Measurements from ENCODE around the gene C1orf167.
"Not testable (repeated sequence)": the region's sequence is repeated elsewhere in the genome, so short reads cannot be mapped to it uniquely, and the experiment has no call there.

Gene C1orf167

GRCh38 chr1:11802973-11803885 lies 41.2 kb downstream of the C1orf167 start:
- DNase-seq, result no peak

GRCh38 chr1:11803924-11804665 lies 42.1 kb downstream of the C1orf167 start:
- not testable (repeated sequence) for DNase-seq

- peak; percentile 74 for DNase-seq
Observed at GRCh38 chr1:11804666-11805421, 42.9 kb downstream of the C1orf167 start.

DNA sequence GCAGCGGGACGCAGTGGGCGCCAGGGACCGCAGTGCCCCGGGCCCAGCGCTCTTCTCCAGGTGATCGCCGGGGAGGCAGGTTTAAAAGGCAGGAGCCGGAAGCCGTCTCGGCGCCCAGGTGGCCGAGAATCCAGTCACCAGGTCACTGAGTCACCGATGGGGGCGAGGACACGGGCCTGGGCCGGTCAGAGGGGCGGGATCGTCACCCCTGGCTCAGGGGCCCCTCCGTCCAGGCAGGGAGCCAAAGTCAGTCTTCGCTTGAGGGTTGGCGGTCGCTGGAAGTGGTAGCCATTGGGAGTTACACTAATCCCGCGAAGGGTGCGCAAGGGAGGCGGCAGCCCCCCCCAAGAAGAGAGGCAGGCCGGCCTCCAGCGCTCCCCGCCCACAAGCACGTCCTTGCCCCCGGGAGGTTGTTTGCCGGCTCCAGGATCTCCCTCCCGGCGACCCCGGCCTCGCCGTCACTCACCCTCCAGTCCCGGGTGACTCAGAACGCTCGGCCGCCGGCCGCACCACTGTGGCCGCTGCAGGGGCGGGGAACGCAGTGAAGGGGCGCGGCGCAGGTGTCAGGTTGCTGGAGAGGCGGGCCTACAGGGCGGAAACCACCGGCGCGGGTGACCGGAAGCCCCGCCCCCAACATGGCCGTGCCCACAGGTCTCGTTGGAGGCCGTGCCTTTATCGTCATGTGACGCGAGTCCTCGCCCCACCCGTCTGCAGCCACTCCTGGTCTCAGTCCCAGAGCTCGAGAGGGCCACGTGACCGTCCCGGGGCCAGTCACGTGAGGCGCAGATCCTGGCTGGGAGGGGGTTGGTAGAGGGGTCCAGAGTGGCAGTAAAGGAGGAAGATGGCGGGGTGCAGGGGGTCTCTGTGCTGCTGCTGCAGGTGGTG lies 43.7 kb downstream of the C1orf167 start, which contains the start of the genes CLCN6 and MTHFR:
TSS of gene CLCN6 (plus strand) at position 770 of the 885 bp plus-strand sequence. CDS start at position 842, 72 bp downstream.
TSS of gene MTHFR (minus strand) at position 543 of the 885 bp plus-strand sequence. CDS start 2,848 bp downstream, outside the sequence.
- peak; percentile 99 for DNase-seq

GRCh38 chr1:11806307-11806936 lies 44.4 kb downstream of the C1orf167 start:
- DNase-seq, result no peak

- DNase-seq, result no peak
Observed at GRCh38 chr1:11807133-11807532, 45.1 kb downstream of the C1orf167 start.

GRCh38 chr1:11813021-11813420 lies 51.0 kb downstream of the C1orf167 start:
- no peak for DNase-seq

DNA sequence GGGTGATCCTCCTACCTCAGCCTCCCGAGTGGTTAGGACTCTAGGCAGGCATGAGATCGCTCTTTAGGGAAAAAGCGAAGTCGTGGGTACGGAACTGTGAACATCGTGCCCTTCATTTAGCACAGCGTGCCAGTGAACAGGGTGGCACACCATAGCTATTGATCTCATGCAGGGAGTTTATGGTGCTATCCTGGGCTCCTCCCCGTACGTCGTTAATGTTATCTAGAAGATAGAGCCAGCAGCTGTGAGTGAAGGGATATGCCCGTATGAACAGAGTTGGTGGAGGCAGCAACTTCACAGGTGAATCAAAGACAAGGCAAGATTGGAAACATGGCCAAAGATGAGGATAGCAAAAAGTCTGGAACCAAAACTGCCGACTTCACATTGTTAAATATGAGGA lies 55.2 kb downstream of the C1orf167 start:
- DNase-seq, result no peak

GRCh38 chr1:11822091-11822490 lies 60.1 kb downstream of the C1orf167 start:
- no peak for DNase-seq

DNA sequence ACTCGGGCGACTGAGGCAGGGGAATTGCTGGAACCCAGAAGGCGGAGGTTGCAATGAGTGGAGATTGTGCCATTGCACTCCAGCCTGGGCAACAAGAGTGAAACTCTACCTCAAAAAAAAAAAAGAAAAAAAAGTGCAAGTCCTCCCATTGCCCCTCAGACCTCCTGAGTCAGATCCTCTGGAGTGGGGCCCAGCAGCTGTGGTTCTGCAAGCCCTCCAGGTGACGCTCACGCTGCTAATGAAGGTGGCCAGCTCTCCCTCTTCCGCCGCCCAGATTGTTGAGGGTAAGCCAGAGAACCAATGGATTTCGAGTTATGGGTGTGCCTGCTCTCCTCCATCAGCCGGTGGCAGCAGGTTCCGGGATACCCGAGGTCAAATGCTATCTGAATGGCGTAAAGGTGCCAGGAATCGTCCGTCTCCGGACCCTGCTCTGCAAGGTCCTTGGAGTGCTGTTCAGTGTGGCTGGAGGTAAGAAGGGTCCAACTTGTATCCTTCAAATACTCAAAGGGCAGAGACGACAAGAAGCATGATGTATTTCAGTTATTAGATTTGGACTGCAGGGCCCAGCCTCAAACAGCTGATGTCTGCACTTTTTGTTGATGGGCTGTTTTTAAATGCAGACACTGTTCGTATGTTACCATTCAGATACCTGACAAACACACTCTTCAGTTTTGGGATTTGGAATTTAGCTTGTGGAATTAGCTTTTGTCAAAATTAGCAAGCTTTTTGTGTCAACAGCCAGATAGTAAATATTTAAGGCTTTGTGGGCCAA lies 61.6 kb downstream of the C1orf167 start:
- DNase-seq, result no peak

DNA sequence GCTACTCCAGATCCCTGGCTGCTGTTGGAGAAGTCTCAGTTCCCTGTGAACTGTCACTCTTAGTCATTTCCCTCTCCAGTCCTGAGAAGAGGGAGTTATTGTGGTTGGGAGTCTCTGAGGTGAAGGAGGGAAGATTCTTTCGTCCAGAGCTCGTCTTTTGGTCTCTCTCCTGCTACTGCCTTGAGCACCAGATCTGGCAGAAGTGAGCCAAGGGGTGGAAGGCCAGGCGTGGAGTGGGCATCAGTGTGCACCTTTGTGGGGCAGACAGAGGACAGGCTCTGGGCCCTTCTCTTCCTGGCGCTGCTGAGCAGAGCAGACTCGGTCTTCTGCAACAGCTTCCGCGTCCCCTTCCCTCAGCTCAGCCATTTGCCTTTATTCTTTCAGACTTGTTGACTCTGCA lies 63.1 kb downstream of the C1orf167 start:
- no peak for DNase-seq

- no peak for DNase-seq
Observed at GRCh38 chr1:11826946-11827345, 65.0 kb downstream of the C1orf167 start.

DNA sequence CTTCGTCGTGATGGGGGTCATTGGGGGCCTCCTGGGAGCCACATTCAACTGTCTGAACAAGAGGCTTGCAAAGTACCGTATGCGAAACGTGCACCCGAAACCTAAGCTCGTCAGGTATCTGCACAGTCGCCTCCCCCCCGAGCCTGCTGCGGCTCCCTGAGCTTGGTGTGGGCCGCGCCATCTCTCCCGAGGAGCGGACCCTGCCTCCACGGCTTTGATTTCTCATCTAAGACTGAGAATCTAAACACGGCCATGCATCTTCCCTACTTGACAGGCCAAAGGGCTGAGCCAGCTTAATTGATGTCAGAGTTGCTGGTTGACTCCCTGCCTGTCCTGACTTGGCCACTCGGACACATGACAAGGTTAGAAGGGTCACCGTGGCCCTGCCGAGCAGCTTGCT lies 66.5 kb downstream of the C1orf167 start:
- DNase-seq, result no peak

DNA sequence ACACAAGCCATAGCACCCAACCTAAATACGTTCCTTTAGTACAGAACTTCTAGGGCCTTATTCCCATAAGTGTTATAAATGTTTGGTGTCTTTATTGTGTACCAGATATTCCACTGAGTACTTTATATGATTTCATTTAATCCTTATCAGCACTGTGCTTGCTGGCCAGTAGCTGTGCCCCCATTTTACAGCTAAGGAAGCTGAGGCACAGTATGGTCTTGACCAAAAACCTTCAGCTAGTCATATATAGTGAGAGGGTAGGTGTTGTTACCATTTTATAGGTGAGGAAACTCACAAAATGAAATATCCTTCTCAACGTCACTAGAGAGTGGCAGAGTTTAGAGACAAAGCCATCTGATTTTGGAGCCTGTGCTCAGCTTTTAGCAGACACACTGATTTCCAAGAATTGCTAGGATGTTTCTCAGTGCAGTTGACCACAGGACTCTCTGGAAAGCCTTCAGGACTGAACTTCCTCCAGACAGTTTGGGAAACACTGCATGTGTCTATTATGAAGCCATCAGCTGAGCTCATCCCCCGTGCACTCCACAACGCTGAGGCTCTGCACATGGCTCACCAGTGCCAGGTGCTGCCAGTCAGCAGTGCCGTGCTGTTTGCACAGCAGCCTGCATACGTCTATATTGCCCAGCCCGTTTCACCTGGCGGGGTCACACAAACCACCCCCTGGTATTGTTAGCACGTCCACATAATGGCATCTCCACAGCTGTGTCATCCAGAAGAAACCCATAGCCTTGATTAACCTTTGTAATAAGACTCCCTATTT lies 70.1 kb downstream of the C1orf167 start:
- peak; percentile 31 for DNase-seq

- DNase-seq, result no peak
Observed at GRCh38 chr1:11833497-11833896, 71.5 kb downstream of the C1orf167 start.

- no peak for DNase-seq
Observed at GRCh38 chr1:11833900-11834299, 71.9 kb downstream of the C1orf167 start.

DNA sequence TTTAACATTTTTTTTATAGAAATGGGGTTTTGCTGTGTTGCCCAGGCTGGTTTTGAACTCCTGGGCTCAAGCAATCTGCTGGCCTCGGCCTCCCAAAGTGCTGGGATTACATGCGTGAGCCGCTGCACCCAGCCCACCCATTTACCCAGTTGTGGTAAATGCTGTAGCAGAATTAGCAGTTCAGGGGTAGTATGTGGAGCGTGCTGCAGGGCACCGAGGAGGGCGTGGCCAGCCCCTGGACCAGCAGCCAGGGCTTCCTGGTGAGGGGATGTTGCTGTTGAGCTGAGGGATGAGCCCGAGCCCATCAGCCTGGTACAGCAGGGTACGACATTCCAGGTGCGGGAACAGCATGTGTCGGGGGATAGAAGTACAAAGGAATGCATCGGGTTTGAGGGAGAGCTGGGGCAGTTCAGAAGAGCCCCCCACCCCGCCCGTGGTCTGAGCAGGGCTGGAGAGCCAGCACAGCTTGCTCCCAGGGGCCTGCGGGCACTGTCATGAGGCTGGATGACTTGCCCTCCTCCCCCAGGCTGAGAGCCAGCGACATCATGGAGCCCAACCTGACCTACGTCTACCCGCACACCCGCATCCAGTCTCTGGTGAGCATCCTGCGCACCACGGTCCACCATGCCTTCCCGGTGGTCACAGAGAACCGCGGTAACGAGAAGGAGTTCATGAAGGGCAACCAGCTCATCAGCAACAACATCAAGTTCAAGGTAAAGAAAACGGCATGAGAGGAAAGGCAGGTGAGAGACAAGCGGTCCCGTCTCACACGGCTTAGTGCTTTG lies 73.6 kb downstream of the C1orf167 start:
- no peak for DNase-seq

DNA sequence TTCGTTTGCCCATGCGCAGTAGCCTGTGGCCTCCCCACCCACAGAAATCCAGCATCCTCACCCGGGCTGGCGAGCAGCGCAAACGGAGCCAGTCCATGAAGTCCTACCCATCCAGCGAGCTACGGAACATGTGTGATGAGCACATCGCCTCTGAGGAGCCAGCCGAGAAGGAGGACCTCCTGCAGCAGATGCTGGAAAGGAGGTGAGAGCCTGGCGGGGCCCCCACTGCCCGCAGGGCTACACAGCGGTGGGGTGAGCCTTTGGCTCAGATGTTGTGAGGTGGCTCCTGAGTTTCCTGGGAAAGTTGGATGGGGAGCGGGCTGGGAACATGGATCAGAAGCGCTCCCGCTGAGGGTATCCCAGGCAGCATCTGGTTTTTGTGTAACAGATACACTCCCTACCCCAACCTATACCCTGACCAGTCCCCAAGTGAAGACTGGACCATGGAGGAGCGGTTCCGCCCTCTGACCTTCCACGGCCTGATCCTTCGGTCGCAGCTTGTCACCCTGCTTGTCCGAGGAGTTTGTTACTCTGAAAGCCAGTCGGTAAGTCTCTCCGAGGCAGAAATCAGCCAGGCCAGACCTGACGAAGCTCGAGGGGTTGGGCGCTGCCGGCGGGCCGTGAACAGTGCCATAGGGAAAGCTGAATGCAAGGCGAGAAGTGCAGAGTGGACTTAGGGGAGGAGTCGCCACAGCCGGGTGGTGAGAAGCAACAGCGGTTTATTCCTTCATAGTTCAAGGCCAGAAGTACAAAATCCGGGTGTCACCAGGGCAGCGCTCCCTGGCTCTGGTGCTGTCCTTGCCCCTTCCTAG lies 75.2 kb downstream of the C1orf167 start:
- DNase-seq, result no peak
